ENCODE measurements around the gene TLK1.
A peak's percentile ranks its signal among the peaks of the same experiment; 100 is the strongest.

The TLK1 gene

DNA sequence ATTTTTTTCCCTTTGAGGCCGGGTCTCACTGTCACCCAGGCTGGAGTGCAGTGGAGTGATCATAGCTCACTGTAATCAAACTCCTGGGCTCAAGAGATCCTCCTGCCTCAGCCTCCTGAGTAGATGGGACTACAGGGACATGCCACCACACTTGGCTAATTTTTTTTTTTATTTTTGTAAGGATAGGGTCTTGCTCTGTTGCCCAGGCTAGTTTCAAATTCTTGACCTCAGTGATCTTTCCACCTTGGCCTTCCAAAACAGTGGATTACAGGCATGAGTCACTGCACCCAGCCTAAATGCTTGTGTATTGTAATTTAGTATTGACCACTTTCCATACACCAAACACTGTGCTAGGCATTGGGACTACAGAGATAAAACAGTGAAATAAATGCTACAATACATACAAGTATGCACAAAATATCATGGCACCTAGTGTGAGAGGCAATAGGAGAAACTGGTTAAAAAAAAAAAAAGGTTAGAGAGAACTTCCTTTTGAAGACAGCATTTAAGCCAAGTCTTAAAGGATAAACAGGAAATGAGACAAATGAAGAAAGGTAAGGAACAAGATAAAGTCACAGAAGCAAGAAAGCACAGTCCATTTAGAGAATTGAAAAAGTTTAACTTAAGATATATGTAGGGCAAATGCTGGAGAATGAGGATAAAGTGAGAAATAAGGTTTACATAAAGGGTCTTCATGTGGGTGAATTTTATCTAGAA is 118.3 kb downstream of the TLK1 start:
- no peak for TF ChIP-seq CTCF (IDR thresholded peaks at IDR 0.05; ENCODE audit: borderline replicate concordance, control extremely low read depth, extremely low read depth, insufficient read depth, missing control alignments)
- in situ Hi-C loops (cut with MboI; ENCODE audit: low sequenced_read_pairs, unreplicated experiment) = no loop called here
- DNase-seq (ENCODE audit: low spot score) = no peak

DNA sequence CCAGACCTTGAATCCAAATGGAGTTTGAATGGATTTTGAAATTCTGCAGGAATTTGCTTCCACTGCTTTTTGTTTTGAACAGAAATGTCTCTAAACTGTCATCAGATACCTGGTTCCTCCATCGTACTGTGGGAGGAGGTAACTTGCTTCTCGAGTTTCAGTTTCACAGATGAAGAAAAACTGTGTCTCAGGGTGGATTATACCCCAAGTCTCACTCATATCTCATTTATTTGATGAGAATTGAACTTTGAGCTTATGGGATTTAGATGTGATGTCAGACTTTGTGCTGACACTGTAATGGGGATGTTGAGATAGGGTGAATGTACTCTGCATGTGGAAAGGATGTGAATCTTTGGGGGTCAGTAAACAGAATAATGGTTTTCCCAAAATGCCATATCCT is 124.2 kb downstream of the TLK1 start:
- no peak for TF ChIP-seq CTCF (IDR thresholded peaks at IDR 0.05; ENCODE audit: borderline replicate concordance, control extremely low read depth, extremely low read depth, insufficient read depth, missing control alignments)
- no peak for DNase-seq (ENCODE audit: low spot score)
- in situ Hi-C loops (cut with MboI; ENCODE audit: low sequenced_read_pairs, unreplicated experiment) = no loop called here

DNA sequence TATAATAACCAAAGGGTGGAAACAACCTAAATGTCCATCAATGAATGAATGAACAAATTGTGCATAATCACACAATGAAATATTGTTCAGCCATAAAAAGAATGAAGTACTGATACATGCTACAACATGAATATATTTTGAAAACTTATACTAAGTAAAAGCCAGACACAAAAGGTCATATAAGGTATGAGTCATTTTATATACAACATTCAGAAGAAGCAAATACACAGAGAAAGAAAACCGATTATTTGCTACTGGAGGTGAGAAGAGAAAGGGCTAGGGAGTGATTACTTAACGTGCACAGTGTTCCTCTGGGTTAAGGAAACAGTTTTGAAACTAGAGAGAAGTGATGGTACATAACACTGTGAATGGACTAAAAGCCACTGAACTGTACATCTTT is 126.4 kb downstream of the TLK1 start:
- TF ChIP-seq CTCF (IDR thresholded peaks at IDR 0.05; ENCODE audit: borderline replicate concordance, control extremely low read depth, extremely low read depth, insufficient read depth, missing control alignments) = no peak
- DNase-seq (ENCODE audit: low spot score) = no peak
- in situ Hi-C loops (cut with MboI; ENCODE audit: low sequenced_read_pairs, unreplicated experiment) = no loop called here

- DNase-seq (ENCODE audit: low spot score) = no peak
- TF ChIP-seq CTCF (IDR thresholded peaks at IDR 0.05; ENCODE audit: borderline replicate concordance, control extremely low read depth, extremely low read depth, insufficient read depth, missing control alignments) = no peak
- in situ Hi-C loops (cut with MboI; ENCODE audit: low sequenced_read_pairs, unreplicated experiment) = no loop called here
These were observed 135.5 kb downstream of the TLK1 start for GRCh38 chr2:171025214-171025613.

- DNase-seq (ENCODE audit: low spot score) = peak; percentile 41
- no peak for TF ChIP-seq CTCF (IDR thresholded peaks at IDR 0.05; ENCODE audit: borderline replicate concordance, control extremely low read depth, extremely low read depth, insufficient read depth, missing control alignments)
- in situ Hi-C loops (cut with MboI; ENCODE audit: low sequenced_read_pairs, unreplicated experiment) = no loop called here
These were observed 142.2 kb downstream of the TLK1 start for GRCh38 chr2:171018522-171018921.

DNA sequence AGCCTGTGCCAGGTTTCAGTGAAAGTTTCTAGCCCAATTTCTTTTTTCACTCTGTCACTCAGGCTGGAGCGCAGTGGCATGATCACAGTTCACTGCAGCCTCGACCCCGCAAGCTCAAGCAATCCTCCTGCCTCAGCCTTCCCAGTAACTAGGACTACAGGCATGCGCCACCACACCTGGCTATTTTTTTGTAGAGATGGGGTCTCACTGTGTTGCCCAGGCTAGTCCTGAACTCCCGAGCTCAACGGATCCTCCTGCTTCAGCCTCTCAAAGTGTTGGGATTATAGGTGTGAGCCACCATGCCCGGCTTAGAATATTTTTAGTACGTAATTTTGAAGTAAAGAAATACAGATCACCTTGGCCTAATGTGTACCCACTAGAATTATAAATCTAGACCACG is 144.6 kb downstream of the TLK1 start:
- in situ Hi-C loops (cut with MboI; ENCODE audit: low sequenced_read_pairs, unreplicated experiment) = no loop called here
- no peak for DNase-seq (ENCODE audit: low spot score)
- no peak for TF ChIP-seq CTCF (IDR thresholded peaks at IDR 0.05; ENCODE audit: borderline replicate concordance, control extremely low read depth, extremely low read depth, insufficient read depth, missing control alignments)

All from GM13976 (cell line).